Measurements from ENCODE around the gene TMEM203. TPM values are rescaled to one million over a fixed set of nuclear protein-coding genes. Genes with fewer than 3 reads are reported as not detected.

TMEM203 gene
- total RNA-seq, 1 donor from 2014 or later = 36.2 TPM

DNA sequence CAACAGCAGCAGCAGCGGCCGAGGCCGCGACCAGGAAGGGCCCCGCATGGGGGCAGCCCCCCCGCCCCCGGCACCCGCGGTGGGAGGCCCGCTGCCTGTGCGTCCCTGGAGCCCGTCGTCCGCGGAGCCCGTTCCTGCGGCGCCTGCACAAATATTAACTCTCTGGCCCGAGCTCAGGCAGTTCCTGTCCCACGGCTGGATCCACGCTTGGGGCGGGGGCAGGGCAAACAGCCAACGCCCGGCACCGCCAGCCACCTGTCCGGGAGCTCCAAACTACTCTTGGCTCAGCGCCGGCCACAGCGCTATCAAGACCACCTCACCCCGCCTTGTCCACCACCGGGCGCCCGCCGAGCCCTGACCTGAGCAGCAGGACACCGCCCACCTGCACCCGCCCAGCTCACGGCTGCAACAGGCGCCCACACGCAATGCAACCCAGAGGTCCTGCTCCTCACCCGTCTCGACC lies 35.5 kb downstream of the TMEM203 start, which contains the start of gene LRRC26:
TSS of gene LRRC26 (minus strand) at position 156 of the 463 bp plus-strand sequence. CDS start at position 48, 108 bp downstream.
- TF ChIP-seq, protein P1, sequence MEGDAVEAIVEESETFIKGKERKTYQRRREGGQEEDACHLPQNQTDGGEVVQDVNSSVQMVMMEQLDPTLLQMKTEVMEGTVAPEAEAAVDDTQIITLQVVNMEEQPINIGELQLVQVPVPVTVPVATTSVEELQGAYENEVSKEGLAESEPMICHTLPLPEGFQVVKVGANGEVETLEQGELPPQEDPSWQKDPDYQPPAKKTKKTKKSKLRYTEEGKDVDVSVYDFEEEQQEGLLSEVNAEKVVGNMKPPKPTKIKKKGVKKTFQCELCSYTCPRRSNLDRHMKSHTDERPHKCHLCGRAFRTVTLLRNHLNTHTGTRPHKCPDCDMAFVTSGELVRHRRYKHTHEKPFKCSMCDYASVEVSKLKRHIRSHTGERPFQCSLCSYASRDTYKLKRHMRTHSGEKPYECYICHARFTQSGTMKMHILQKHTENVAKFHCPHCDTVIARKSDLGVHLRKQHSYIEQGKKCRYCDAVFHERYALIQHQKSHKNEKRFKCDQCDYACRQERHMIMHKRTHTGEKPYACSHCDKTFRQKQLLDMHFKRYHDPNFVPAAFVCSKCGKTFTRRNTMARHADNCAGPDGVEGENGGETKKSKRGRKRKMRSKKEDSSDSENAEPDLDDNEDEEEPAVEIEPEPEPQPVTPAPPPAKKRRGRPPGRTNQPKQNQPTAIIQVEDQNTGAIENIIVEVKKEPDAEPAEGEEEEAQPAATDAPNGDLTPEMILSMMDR (IDR thresholded peaks at IDR 0.05; ENCODE audit: unreplicated experiment) = no peak
- H3K36me3 Mint-ChIP-seq (ENCODE audit: insufficient read depth) = no peaks in the 10 kb centered on the region

DNA sequence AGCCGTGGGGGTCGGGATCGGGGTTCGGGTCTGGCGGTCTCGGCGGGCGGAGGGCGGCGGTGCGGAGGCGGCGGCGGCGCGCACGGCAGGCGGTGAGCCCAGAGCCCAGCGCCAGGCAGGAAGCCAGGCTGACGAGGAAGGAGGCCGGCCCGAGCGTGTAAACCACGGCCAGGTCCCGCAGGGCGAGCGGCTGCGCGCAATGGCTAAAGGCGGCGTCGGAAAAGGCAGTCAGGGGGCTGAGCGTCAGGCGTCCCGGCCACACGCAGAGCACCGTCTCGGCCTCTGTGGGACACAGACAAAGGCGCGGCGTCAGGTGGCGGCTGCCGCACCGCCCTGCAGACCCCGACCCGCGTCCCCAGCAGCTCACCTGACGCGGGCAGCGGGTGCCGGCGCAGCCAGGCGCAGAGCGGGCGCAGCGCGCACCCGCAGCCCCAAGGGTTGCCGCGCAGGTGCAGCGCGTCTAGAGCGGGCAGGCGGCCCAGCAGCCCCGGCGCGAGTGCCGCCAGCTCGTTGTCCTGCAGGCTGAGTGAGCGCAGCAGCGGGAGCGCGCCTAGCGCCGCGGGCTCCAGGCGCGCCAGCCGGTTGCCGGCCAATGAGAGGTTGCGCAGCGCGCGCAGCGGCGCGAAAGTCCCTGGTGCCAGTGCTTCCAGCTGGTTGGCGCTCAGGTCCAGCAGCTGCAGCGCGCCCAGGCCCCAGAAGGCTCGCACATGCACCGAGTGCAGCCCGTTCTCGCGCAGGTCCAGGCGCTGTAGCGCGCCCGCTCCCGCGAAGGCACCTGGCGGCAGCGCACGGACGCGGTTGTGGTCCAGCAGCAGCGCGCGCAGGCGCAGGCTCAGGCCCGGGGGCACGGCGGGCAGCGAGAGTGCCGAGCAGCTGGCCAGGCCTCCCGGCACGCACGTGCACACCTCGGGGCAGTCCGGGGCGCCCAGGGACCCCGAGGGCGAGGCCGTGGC lies 36.3 kb downstream of the TMEM203 start:
- DNase-seq (ENCODE audit: low spot score, unreplicated experiment) = peak; percentile 49
- no peaks in the 10 kb centered on the region for H3K4me1 Mint-ChIP-seq (ENCODE audit: low read depth)
- no peaks in the 10 kb centered on the region for H3K36me3 Mint-ChIP-seq (ENCODE audit: insufficient read depth)
- no peaks in the 10 kb centered on the region for H3K9me3 Mint-ChIP-seq (ENCODE audit: low read depth)
- TF ChIP-seq, protein P1 (IDR thresholded peaks at IDR 0.05; ENCODE audit: unreplicated experiment) = no peak
- peaks cover 37% of the 10 kb centered on the region for H3K27me3 Mint-ChIP-seq
- peak overlapping the region; percentile 55 for H3K4me3 Mint-ChIP-seq (ENCODE audit: low read depth)
- no peak overlapping the region for H3K27ac Mint-ChIP-seq

More for the DNA sequence above, 35.5 kb downstream of the TMEM203 start, which contains the start of gene LRRC26:
- no peaks in the 10 kb centered on the region for H3K9me3 Mint-ChIP-seq (ENCODE audit: low read depth)
- no peak for DNase-seq (ENCODE audit: low spot score, unreplicated experiment)
- peak within 1 kb of the TSS; percentile 55 for H3K4me3 Mint-ChIP-seq (ENCODE audit: low read depth)
- peaks cover 32% of the 10 kb centered on the region for H3K27me3 Mint-ChIP-seq
- no peak within 1 kb of the TSS for H3K27ac Mint-ChIP-seq
- H3K4me1 Mint-ChIP-seq (ENCODE audit: low read depth) = no peaks in the 10 kb centered on the region

- H3K36me3 Mint-ChIP-seq (ENCODE audit: insufficient read depth) = no peaks in the 10 kb centered on the region
- no peak overlapping the region for H3K27ac Mint-ChIP-seq
- no peak overlapping the region for H3K4me3 Mint-ChIP-seq (ENCODE audit: low read depth)
- DNase-seq (ENCODE audit: low spot score, unreplicated experiment) = no peak
- H3K4me1 Mint-ChIP-seq (ENCODE audit: low read depth) = no peaks in the 10 kb centered on the region
- TF ChIP-seq, protein P1 (IDR thresholded peaks at IDR 0.05; ENCODE audit: unreplicated experiment) = no peak
- no peaks in the 10 kb centered on the region for H3K9me3 Mint-ChIP-seq (ENCODE audit: low read depth)
- peaks cover 40% of the 10 kb centered on the region for H3K27me3 Mint-ChIP-seq
Measured at GRCh38 chr9:137168573-137168903, 36.9 kb downstream of the TMEM203 start.

- Mint-ChIP-seq H3K27ac (no peak overlapping the region), H3K27me3 (peaks cover 39% of the 10 kb centered on the region), H3K36me3 (ENCODE audit: insufficient read depth) (no peaks in the 10 kb centered on the region), H3K9me3 (ENCODE audit: low read depth) (no peaks in the 10 kb centered on the region), H3K4me3 (ENCODE audit: low read depth) (no peak overlapping the region), H3K4me1 (ENCODE audit: low read depth) (no peaks in the 10 kb centered on the region)
- no peak for DNase-seq (ENCODE audit: low spot score, unreplicated experiment)
- TF ChIP-seq, protein P1 (IDR thresholded peaks at IDR 0.05; ENCODE audit: unreplicated experiment) = no peak
Measured at GRCh38 chr9:137167747-137168572, 37.5 kb downstream of the TMEM203 start.

GRCh38 chr9:137167277-137167746 lies 38.1 kb downstream of the TMEM203 start:
- no peak for DNase-seq (ENCODE audit: low spot score, unreplicated experiment)
- Mint-ChIP-seq H3K27ac (no peak overlapping the region), H3K36me3 (ENCODE audit: insufficient read depth) (no peaks in the 10 kb centered on the region), H3K27me3 (peaks cover 43% of the 10 kb centered on the region), H3K4me3 (ENCODE audit: low read depth) (no peak overlapping the region), H3K9me3 (ENCODE audit: low read depth) (no peaks in the 10 kb centered on the region), H3K4me1 (ENCODE audit: low read depth) (no peaks in the 10 kb centered on the region)
- TF ChIP-seq, protein P1 (IDR thresholded peaks at IDR 0.05; ENCODE audit: unreplicated experiment) = no peak
